Measurements from ENCODE around the gene TCP11L1. TPM values are rescaled to one million over a fixed set of nuclear protein-coding genes. Genes with fewer than 3 reads are reported as not detected.

Gene TCP11L1
- total and polyA plus RNA-seq, 9 of the 15 experiments (the other 6 are each of a cell fraction or from before 2014, with no cell fraction given), result 1.6 to 15.3 (median 5.4) TPM

DNA sequence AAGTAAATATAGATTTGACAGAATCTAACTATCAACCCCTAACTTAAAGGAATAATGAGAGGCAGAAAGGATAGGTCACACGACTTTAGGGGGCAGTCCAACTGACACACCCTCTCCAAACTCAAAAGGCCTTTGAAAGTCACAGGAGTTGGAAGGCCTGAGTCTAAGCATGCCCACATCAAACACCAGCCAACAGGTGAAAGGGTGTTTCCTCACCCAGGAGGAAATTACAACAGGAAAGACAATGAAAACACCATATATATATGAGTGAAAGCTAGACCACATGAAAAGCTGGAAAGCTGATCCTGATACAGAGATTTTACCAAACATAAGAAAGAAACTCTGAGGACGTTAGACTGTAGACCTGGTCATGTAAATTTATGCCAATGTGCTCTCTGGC lies 34.2 kb upstream of the TCP11L1 start:
- BruUV-seq (replicated peaks), result no TSS peak
- no peak overlapping the region for H3K4me2 ChIP-seq (ENCODE audit: insufficient read depth, low read length)
- H3K79me2 ChIP-seq (ENCODE audit: control insufficient read depth, insufficient read depth, low read length), result no peaks in the 10 kb centered on the region
- TF ChIP-seq MCM7 (IDR thresholded peaks at IDR 0.05) (no peak), ZNF143 (CRISPR knock-in tag; IDR thresholded peaks at IDR 0.05) (no peak), GATA2 (CRISPR knock-in tag; IDR thresholded peaks at IDR 0.05) (no peak), RBM17 (IDR thresholded peaks at IDR 0.05; ENCODE audit: borderline replicate concordance, low read depth, low read length) (no peak), PML (IDR thresholded peaks at IDR 0.05; ENCODE audit: low read length) (no peak)
- TF ChIP-seq, protein P1, sequence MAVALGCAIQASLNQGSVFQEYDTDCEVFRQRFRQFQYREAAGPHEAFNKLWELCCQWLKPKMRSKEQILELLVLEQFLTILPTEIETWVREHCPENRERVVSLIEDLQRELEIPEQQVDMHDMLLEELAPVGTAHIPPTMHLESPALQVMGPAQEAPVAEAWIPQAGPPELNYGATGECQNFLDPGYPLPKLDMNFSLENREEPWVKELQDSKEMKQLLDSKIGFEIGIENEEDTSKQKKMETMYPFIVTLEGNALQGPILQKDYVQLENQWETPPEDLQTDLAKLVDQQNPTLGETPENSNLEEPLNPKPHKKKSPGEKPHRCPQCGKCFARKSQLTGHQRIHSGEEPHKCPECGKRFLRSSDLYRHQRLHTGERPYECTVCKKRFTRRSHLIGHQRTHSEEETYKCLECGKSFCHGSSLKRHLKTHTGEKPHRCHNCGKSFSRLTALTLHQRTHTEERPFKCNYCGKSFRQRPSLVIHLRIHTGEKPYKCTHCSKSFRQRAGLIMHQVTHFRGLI (CRISPR knock-in tag; IDR thresholded peaks at IDR 0.05), result no peak
- TF ChIP-seq, protein P2, sequence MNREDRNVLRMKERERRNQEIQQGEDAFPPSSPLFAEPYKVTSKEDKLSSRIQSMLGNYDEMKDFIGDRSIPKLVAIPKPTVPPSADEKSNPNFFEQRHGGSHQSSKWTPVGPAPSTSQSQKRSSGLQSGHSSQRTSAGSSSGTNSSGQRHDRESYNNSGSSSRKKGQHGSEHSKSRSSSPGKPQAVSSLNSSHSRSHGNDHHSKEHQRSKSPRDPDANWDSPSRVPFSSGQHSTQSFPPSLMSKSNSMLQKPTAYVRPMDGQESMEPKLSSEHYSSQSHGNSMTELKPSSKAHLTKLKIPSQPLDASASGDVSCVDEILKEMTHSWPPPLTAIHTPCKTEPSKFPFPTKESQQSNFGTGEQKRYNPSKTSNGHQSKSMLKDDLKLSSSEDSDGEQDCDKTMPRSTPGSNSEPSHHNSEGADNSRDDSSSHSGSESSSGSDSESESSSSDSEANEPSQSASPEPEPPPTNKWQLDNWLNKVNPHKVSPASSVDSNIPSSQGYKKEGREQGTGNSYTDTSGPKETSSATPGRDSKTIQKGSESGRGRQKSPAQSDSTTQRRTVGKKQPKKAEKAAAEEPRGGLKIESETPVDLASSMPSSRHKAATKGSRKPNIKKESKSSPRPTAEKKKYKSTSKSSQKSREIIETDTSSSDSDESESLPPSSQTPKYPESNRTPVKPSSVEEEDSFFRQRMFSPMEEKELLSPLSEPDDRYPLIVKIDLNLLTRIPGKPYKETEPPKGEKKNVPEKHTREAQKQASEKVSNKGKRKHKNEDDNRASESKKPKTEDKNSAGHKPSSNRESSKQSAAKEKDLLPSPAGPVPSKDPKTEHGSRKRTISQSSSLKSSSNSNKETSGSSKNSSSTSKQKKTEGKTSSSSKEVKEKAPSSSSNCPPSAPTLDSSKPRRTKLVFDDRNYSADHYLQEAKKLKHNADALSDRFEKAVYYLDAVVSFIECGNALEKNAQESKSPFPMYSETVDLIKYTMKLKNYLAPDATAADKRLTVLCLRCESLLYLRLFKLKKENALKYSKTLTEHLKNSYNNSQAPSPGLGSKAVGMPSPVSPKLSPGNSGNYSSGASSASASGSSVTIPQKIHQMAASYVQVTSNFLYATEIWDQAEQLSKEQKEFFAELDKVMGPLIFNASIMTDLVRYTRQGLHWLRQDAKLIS (CRISPR knock-in tag; IDR thresholded peaks at IDR 0.05), result no peak
- TF ChIP-seq, protein P3, sequence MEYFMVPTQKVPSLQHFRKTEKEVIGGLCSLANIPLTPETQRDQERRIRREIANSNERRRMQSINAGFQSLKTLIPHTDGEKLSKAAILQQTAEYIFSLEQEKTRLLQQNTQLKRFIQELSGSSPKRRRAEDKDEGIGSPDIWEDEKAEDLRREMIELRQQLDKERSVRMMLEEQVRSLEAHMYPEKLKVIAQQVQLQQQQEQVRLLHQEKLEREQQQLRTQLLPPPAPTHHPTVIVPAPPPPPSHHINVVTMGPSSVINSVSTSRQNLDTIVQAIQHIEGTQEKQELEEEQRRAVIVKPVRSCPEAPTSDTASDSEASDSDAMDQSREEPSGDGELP (CRISPR knock-in tag; IDR thresholded peaks at IDR 0.05; ENCODE audit: borderline replicate concordance), result no peak
- CTCF ChIA-PET (ENCODE audit: low intra/inter-chr PET ratio), result no interaction called here
- POLR2A ChIA-PET, result no interaction called here
- in situ Hi-C loops (cut with MboI), result no loop called here
- FAIRE-seq (no peak), DNase-seq (ENCODE audit: extremely low read depth in 1 of 4, low spot score in 3 of 4) (no peak), ATAC-seq (no peak)
- H3K27me3 ChIP-seq (ENCODE audit: control insufficient read depth in 2 of 2, insufficient read depth in 2 of 2, low read length in 2 of 2), result peaks cover 0 to 9% of the 10 kb centered on the region in 2 experiments; a peak in 1 of 5 replicates
- 3% methylated on average over 2 of the region's 2 CpGs for WGBS (ENCODE audit: insufficient coverage, low coverage, missing lambda C conversion rate)
- H3K4me1 ChIP-seq (replicated peaks in 1 of 2; ENCODE audit: control insufficient read depth in 2 of 2, insufficient read depth in 2 of 2, low read length in 2 of 2), result no peaks in the 10 kb centered on the region
- no peaks in the 10 kb centered on the region for H3K9me1 ChIP-seq (ENCODE audit: control insufficient read depth, insufficient read depth, low read length)
- intact Hi-C loops (cut with micrococcal nuclease), result no loop called here
- H4K20me1 ChIP-seq (replicated peaks; ENCODE audit: control insufficient read depth, insufficient read depth, low read length), result no peaks in the 10 kb centered on the region
- no peak overlapping the region for H2AFZ ChIP-seq (ENCODE audit: low read depth, low read length)
- no peak overlapping the region for H3K27ac ChIP-seq (ENCODE audit: extremely low read depth, low read depth, low read length)
- no peaks in the 10 kb centered on the region for H3K36me3 ChIP-seq (ENCODE audit: control insufficient read depth, insufficient read depth, low read length)
- no peaks in the 10 kb centered on the region for H3K9me3 ChIP-seq (replicated peaks; ENCODE audit: control insufficient read depth, insufficient read depth, low read depth, low read length)
- H3K4me3 ChIP-seq, result no peak overlapping the region
- no peak overlapping the region for H3K9ac ChIP-seq (ENCODE audit: insufficient read depth in 1 of 2, low read depth in 2 of 2, low read length in 2 of 2)
